OCI-M2 (cell line): ENCODE results near the gene TMEM234.
A peak's percentile ranks its signal among the peaks of the same experiment; 100 is the strongest.

Experiments
- DNase-seq: peaks from one replicate; lab custom pipeline; 2025; ENCODE audit not compliant: unreplicated experiment; lab: John Stamatoyannopoulos, UW

Gene TMEM234

DNA sequence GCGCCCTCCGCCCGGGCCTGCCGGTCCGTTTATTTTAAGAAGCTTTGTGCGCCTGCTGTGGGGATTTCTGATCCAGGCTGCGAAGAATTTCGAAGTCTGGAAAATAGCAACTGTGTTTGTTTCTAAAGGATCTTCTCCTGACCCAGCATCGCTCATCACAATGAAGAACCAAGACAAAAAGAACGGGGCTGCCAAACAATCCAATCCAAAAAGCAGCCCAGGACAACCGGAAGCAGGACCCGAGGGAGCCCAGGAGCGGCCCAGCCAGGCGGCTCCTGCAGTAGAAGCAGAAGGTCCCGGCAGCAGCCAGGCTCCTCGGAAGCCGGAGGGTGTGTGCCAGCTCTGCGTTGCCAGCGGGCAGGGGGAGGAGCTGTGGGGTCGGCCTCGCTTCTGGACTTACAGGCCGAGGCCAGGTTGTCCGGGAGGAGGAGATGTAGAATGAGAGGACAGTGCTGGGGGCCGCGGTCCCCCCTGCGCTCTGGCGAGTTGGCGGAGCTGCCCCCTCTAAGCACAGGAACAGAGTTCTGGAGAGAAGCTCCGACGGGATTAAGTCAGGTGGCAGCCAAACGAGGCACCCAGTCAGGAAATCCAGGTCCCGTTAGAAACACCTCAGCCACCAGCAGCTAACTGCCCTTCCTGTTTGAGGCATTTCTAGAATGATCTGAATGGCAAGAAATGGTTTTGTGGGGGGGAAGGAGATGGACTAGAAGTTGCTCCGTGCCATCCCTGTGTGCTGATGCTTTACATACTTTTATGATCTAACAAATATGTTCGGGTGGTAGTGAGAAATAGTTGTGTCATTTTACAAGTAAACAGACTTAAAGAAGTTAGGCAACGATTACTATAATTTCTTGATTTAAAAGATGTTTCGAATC is 41.7 kb downstream of the TMEM234 start:
- no peak for DNase-seq

DNA sequence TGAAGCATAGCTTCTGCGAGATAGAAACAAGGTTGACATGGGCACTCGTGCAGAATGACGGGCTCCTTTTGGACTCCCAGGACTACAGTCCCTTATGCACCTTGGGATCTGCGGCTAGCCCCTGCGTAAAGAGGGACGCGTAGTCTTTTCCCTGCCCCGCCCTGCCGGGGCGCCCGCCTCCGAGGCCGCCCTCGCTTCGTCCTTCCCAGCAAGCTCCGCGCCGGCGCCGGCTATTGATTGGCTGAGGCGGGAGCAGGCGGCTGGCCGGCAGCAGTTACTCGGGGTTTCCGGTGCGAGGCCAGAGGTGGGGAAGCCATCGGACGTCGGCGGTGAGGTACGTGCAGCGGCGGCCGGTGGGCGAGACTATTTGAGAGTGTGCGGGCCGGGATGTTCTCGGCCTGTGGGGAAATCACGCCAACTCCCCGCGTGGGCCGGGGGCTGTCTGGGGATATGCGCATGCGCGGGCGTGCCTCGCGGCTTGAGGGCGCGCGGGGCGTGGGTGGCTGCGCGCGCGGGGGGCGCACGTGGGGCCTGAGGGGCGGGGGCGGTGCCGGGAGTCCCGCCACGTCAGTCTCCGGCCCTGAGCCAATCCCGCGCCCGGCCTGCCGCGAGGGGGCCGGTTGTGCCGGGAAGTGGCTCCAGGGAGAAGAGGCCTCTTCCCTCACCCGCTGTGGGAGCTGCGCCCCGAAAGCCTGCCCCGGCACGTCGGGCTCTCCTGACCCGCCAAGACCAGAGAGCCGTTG is 42.5 kb downstream of the TMEM234 start, which contains the start of gene TXLNA:
Gene TXLNA (plus strand): TSS at position 233 of the 743 bp plus-strand sequence. CDS start 671 bp downstream, outside the sequence.
- peak; percentile 48 for DNase-seq

DNA sequence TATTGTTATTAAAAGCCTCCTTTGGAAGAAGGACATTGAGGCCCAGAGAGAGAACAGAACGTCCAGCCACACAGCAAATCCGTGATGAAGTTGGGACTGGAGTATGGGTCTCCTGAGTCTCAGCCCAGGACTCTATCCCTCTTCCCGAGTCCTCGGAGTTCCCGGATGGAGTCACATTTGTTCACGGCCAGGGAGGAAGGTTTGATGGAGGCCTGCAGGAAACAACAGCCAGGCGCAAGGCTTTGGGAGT is 43.0 kb downstream of the TMEM234 start:
- DNase-seq = no peak

DNA sequence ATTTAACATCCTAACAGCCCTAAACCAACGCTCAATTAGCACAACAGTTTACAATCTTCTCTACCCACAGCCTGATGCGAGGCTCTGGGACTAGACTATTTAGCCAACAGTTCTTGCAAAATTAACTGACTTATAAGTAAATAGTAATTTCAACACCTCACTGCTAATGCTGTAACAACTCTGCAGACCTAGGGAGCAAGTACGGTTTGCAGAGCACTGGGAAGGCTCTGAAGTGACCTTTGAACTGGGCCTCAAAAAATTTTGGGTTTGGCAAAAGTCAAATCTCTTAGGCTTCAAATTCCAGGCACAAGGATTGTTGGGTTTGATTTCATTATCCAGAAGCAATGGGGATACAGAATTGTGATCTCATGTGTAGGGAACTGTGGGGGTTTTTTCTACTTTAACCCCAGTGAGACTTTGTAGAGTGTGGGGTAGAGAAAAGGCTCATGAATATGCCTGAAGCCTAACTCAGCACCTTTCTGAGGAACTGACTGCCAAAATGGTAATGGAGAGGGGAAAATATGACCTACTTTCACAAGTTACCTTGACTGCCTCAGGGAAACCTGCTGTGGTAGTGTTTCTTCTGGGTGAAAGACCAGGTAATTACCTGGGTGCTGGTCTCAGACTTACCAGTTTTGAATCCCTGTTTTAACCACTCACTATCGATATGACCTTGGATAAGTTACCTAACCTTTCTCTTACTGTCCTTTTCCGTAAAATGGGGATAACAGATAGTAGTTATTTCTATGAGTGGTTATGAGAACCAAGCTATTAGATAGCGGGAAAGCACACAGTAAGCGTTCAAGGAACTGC is 43.6 kb downstream of the TMEM234 start:
- no peak for DNase-seq

DNA sequence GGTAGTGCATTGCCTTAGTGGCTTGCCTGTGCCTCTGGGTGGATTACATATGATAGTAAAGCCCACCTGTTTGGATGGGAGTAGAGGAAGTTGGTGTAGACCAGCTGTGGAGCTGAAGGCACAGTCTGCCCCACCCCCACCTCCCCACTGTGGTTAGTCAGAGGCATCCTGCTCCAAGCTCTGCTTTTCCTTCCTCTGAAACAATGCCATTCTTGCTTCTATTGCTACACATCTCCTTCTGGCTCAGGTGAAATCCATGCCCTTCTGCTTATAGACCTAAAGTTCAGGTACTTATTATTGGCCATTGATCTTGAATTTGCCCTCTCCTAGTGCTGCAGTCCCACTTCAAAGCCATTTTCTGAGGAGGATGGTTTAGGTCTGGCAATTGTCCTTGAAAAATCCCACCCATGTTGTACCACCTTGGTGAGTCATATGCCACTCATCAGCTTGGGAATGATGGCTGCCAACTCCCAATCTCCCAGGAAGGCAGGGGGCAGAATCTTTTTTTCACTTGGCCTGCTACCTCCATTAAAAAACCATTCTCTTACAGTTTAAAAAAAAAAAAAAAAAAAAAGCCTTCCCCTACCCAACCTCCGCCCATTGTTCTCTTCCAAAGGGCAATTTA is 49.4 kb downstream of the TMEM234 start:
- DNase-seq = no peak

DNA sequence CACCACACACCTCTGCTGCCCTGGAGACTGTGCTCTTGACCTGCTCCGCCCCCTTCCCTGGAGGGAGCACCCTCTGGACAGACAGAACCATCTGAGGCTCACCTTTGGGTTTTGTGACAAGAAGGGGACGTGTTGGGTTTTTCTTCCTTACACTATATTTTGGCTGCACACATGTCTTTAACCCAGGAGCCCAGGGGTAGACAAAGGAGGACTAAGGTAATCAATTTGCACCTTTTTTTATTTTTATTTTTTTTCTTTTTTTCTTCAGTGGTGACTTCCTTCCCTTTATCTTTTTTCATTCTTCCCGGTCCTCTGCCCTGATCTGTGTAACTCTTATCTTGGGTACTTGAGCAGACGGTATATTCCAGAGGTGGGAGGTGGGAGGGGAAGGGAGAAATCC is 51.2 kb downstream of the TMEM234 start:
- no peak for DNase-seq
